ENCODE measurements around the gene IKBKE. TPM values are rescaled to one million over a fixed set of nuclear protein-coding genes. Genes with fewer than 3 reads are reported as not detected.

The IKBKE gene
- total and polyA plus RNA-seq, 10 of the 15 experiments (the other 5 are each of a cell fraction or from before 2014, with no cell fraction given), result 12.8 to 35.1 (median 23.1) TPM

- no peak overlapping the region for H3K9ac ChIP-seq (ENCODE audit: control insufficient read depth, insufficient read depth, low read length)
- ChIA-PET POLR2A (no interaction called here), RAD21 (ENCODE audit: unreplicated experiment) (interaction anchor here (0.5 to 0.9 kb wide), 3 partner anchors 9 to 71 kb away, joined by 3 read pairs; no protein-coding TSS in a partner anchor), SMC1A (ENCODE audit: uncharacterized antibody, unreplicated experiment) (interaction anchor here (0.6 to 1.7 kb wide), 4 partner anchors 22 to 68 kb away, joined by 3 to 4 read pairs (median 4); no protein-coding TSS in a partner anchor), CTCF (interaction anchor here (2.1 kb wide), 1 partner anchor 33 kb away, joined by 11 read pairs; no protein-coding TSS in a partner anchor)
- WGBS (ENCODE audit: insufficient coverage, insufficient replicate concordance, low lambda C conversion rate, missing lambda C conversion rate), result 55% methylated on average over 14 of the region's 14 CpGs
- in situ Hi-C loops (cut with MboI), result no loop called here
- no peaks in the 10 kb centered on the region for H3K9me3 ChIP-seq (replicated peaks; ENCODE audit: control insufficient read depth, insufficient read depth, low read length)
- H3K4me3 ChIP-seq, result no peak overlapping the region
- H3K4me2 ChIP-seq (ENCODE audit: control insufficient read depth, insufficient read depth), result no peak overlapping the region
- H3K27me3 ChIP-seq (replicated peaks in 1 of 2; ENCODE audit: control insufficient read depth in 2 of 2, insufficient read depth in 2 of 2, low read length in 1 of 2), result no peaks in the 10 kb centered on the region
- H3K79me2 ChIP-seq (ENCODE audit: control insufficient read depth, insufficient read depth, low read length), result no peaks in the 10 kb centered on the region
- no TSS peak for BruUV-seq (replicated peaks)
- no peak overlapping the region for H2AFZ ChIP-seq (ENCODE audit: control insufficient read depth, low read depth, low read length)
- intact Hi-C loops (cut with micrococcal nuclease; ENCODE audit: unreplicated experiment), result no loop called here
- H4K20me1 ChIP-seq (ENCODE audit: control insufficient read depth, insufficient read depth), result no peaks in the 10 kb centered on the region
- H3K27ac ChIP-seq (ENCODE audit: control insufficient read depth, insufficient read depth), result no peak overlapping the region
- ATAC-seq (no peak), DNase-seq (ENCODE audit: low read depth, low spot score) (no peak), FAIRE-seq (no peak)
- peaks cover 12% of the 10 kb centered on the region; the same call in 1 of the 2 replicates for H3K4me1 ChIP-seq (ENCODE audit: control insufficient read depth, insufficient read depth, low read length)
- no peaks in the 10 kb centered on the region for H3K36me3 ChIP-seq (ENCODE audit: control insufficient read depth in 2 of 2, insufficient read depth in 2 of 2, low read length in 1 of 2)
- TF ChIP-seq RAD21 (IDR thresholded peaks at IDR 0.05; ENCODE audit: insufficient read depth, low read depth, low read length) (no peak), EZH2 (IDR thresholded peaks at IDR 0.05; ENCODE audit: borderline replicate concordance, control insufficient read depth, low read depth, low read length) (no peak), MAX (IDR thresholded peaks at IDR 0.05; ENCODE audit: low read depth, low read length) (no peak), ZNF592 (IDR thresholded peaks at IDR 0.05) (no peak), E2F8 (IDR thresholded peaks at IDR 0.05; ENCODE audit: low read depth, partially characterized antibody) (no peak), IRF3 (IDR thresholded peaks at IDR 0.05) (no peak), FOXM1 (IDR thresholded peaks at IDR 0.05; ENCODE audit: low read depth, low read length) (no peak), SUPT20H (IDR thresholded peaks at IDR 0.05; ENCODE audit: borderline replicate concordance, control insufficient read depth, low read depth, low read length) (no peak), ATF7 (IDR thresholded peaks at IDR 0.05; ENCODE audit: low read depth) (no peak), SIX5 (IDR thresholded peaks at IDR 0.05; ENCODE audit: low read depth, low read length, severe bottlenecking) (no peak), PKNOX1 (IDR thresholded peaks at IDR 0.05) (no peak), CBX5 (IDR thresholded peaks at IDR 0.05; ENCODE audit: low read depth) (no peak), ESRRA (IDR thresholded peaks at IDR 0.05; ENCODE audit: low read length) (no peak)
Observed at GRCh38 chr1:206512058-206512850, 42.0 kb downstream of the IKBKE start.

Data from GM12878 (cell line).